Neural cell (in vitro differentiated cells): ENCODE measurements around the gene KIF23. TPM values are rescaled to one million over a fixed set of nuclear protein-coding genes. Genes with fewer than 3 reads are reported as not detected.

Source experiments
- H2AFZ ChIP-seq: fragments of 200-600, 300-800 bp; sonication (generic), shearing (Covaris generic); 2 replicates; pipeline ENCODE4 v1.6.0; 2014; ENCODE audit warnings: low read depth, mild to moderate bottlenecking, antibody characterized with exemption, low read length, moderate library complexity
- H3F3A ChIP-seq: fragments of 200-600 bp; shearing (Covaris generic); 2 replicates; pipeline ENCODE4 v1.6.1; 2016; ENCODE audit warnings: mild to moderate bottlenecking, moderate library complexity, mixed read lengths, antibody characterized with exemption, low read length; ENCODE audit not compliant: insufficient read depth, poor library complexity, severe bottlenecking
- H3K27ac ChIP-seq: fragments of 200-600, 300-800 bp; sonication (generic), shearing (Covaris generic); 2 replicates; pipeline ENCODE4 v1.5.1; 2014; ENCODE audit warnings: mild to moderate bottlenecking, low read length, moderate library complexity
- H3K27me3 ChIP-seq: fragments of 300-800, 200-600 bp; sonication (generic), shearing (Covaris generic); 2 replicates; pipeline ENCODE4 v1.6.0; 2014; ENCODE audit warnings: mild to moderate bottlenecking, low read depth, low read length, moderate library complexity; ENCODE audit not compliant: insufficient read depth
- H3K36me3 ChIP-seq: fragments of 300-800, 200-600 bp; sonication (generic), shearing (Covaris generic); 2 replicates; pipeline ENCODE4 v1.5.1; 2014; ENCODE audit warnings: mild to moderate bottlenecking, antibody characterized with exemption, low read length, moderate library complexity; ENCODE audit not compliant: insufficient read depth
- H3K4me2 ChIP-seq: fragments of 300-800, 200-600 bp; sonication (generic), shearing (Covaris generic); 2 replicates; pipeline ENCODE4 v1.6.0; 2014; ENCODE audit warnings: mild to moderate bottlenecking, low read length
- H3K4me3 ChIP-seq: fragments of 300-800, 200-600 bp; sonication (generic), shearing (Covaris generic); 2 replicates; pipeline ENCODE4 v1.5.1; 2014; ENCODE audit warnings: mild to moderate bottlenecking, low read length, moderate library complexity
- H3K79me2 ChIP-seq: fragments of 200-600 bp; shearing (Covaris generic); replicated peaks from 2 replicates; pipeline ENCODE4 v1.6.0; 2014; ENCODE audit warnings: mild to moderate bottlenecking, low read length, moderate library complexity; ENCODE audit not compliant: insufficient read depth
- H3K9ac ChIP-seq: fragments of 300-800, 200-600 bp; sonication (generic), shearing (Covaris generic); 2 replicates; pipeline ENCODE4 v1.6.1; 2016; ENCODE audit warnings: mild to moderate bottlenecking, low read length, mixed read lengths
- H3K9me2 ChIP-seq: fragments of 200-600 bp; shearing (Covaris generic); 2 replicates; pipeline ENCODE4 v1.6.1; 2016; ENCODE audit warnings: mild to moderate bottlenecking, low read length, mixed read lengths; ENCODE audit not compliant: insufficient read depth
- H3K9me3 ChIP-seq: fragments of 200-600, 300-800 bp; sonication (generic), shearing (Covaris generic); 2 replicates; pipeline ENCODE4 v1.6.1; 2016; ENCODE audit warnings: mild to moderate bottlenecking, mixed run types, low read length, moderate library complexity, mixed read lengths
- H4K20me1 ChIP-seq: fragments of 200-600 bp; shearing (Covaris generic); 2 replicates; pipeline ENCODE4 v1.6.1; 2016; ENCODE audit warnings: mild to moderate bottlenecking, mixed run types; ENCODE audit not compliant: insufficient read depth
- EP300 ChIP-seq: fragments of 450-650 bp; conservative IDR thresholded peaks from 2 replicates; pipeline ENCODE4 v1.6.1; 2014; ENCODE audit warnings: antibody characterized with exemption, mild to moderate bottlenecking, moderate library complexity; ENCODE audit not compliant: poor library complexity, severe bottlenecking
- EZH2 ChIP-seq: fragments of 200-600, 300-800 bp; shearing (Covaris generic), sonication (generic); IDR thresholded peaks from 2 replicates; pipeline ENCODE4 v1.6.1; 2014; ENCODE audit warnings: antibody characterized with exemption, low read length, borderline replicate concordance, mild to moderate bottlenecking; ENCODE audit not compliant: insufficient read depth, poor library complexity, severe bottlenecking
- MXI1 ChIP-seq: fragments of 450-650 bp; conservative IDR thresholded peaks from 2 replicates; pipeline ENCODE4 v1.6.1; 2014; ENCODE audit warnings: antibody characterized with exemption, mild to moderate bottlenecking; ENCODE audit not compliant: poor library complexity, severe bottlenecking
- POLR2AphosphoS5 ChIP-seq: IDR thresholded peaks from 2 replicates; pipeline ENCODE4 v1.6.1; 2012
- RAD21 ChIP-seq: fragments of 450-650 bp; conservative IDR thresholded peaks from 2 replicates; pipeline ENCODE4 v1.6.1; 2014; ENCODE audit warnings: antibody characterized with exemption, mild to moderate bottlenecking, moderate library complexity
- SMC3 ChIP-seq: fragments of 450-650 bp; conservative IDR thresholded peaks from 2 replicates; pipeline ENCODE4 v1.6.1; 2014; ENCODE audit warnings: antibody characterized with exemption, mild to moderate bottlenecking, moderate library complexity; ENCODE audit not compliant: poor library complexity
- TAF1 ChIP-seq: IDR thresholded peaks from 2 replicates; pipeline ENCODE4 v1.6.1; 2012; ENCODE audit warnings: low read depth
- polyA plus RNA-seq: library from polyadenylated mRNA; depleted of rRNA; stranded (reverse); fragments of >200 nt; gene quantifications from 2 replicates; pipeline ENCODE4 v1.2.3, GENCODE V29; 2014
- TF ChIP-seq, protein P1 (sequence below): fragments of 450-650 bp; IDR thresholded peaks from 2 replicates; pipeline ENCODE4 v1.5.1; 2014; ENCODE audit warnings: antibody characterized with exemption, mild to moderate bottlenecking, moderate library complexity; ENCODE audit not compliant: poor library complexity, severe bottlenecking
- TF ChIP-seq, protein P2 (sequence below): IDR thresholded peaks from 2 replicates; pipeline ENCODE4 v1.6.1; 2012; ENCODE audit warnings: borderline replicate concordance

KIF23 gene
- polyA plus RNA-seq, 1 donor from 2014 or later = 1.7 TPM

DNA sequence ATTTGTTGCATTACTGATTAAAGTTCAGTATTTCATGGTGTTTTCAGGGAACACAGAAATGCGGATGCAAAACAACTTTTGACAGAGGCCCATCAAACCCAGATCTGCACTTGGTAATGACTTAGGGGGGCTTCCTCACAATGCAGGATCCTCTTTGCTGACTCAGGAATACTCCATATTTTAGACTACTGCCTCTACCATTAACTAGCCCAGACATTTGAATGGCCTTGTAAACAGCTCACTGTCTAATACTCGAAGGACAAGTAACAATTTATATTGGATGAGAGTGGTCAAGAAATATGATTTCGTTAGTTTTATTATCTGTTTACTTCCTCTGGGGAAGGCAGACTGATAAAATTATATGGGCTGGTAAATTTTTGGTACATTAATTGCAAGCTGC is 9.0 kb upstream of the KIF23 start:
- no peak overlapping the region for H2AFZ ChIP-seq
- no peaks in the 10 kb centered on the region for H3K9me2 ChIP-seq
- H3K9me3 ChIP-seq = no peaks in the 10 kb centered on the region
- no peaks in the 10 kb centered on the region for H3K27me3 ChIP-seq
- H3K27ac ChIP-seq = no peak overlapping the region
- H3K36me3 ChIP-seq = no peaks in the 10 kb centered on the region
- TF ChIP-seq MXI1 = no peak
- no peak for TF ChIP-seq EZH2
- TF ChIP-seq, protein P1, sequence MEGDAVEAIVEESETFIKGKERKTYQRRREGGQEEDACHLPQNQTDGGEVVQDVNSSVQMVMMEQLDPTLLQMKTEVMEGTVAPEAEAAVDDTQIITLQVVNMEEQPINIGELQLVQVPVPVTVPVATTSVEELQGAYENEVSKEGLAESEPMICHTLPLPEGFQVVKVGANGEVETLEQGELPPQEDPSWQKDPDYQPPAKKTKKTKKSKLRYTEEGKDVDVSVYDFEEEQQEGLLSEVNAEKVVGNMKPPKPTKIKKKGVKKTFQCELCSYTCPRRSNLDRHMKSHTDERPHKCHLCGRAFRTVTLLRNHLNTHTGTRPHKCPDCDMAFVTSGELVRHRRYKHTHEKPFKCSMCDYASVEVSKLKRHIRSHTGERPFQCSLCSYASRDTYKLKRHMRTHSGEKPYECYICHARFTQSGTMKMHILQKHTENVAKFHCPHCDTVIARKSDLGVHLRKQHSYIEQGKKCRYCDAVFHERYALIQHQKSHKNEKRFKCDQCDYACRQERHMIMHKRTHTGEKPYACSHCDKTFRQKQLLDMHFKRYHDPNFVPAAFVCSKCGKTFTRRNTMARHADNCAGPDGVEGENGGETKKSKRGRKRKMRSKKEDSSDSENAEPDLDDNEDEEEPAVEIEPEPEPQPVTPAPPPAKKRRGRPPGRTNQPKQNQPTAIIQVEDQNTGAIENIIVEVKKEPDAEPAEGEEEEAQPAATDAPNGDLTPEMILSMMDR = no peak
- TF ChIP-seq EP300 = no peak
- TF ChIP-seq, protein P2, sequence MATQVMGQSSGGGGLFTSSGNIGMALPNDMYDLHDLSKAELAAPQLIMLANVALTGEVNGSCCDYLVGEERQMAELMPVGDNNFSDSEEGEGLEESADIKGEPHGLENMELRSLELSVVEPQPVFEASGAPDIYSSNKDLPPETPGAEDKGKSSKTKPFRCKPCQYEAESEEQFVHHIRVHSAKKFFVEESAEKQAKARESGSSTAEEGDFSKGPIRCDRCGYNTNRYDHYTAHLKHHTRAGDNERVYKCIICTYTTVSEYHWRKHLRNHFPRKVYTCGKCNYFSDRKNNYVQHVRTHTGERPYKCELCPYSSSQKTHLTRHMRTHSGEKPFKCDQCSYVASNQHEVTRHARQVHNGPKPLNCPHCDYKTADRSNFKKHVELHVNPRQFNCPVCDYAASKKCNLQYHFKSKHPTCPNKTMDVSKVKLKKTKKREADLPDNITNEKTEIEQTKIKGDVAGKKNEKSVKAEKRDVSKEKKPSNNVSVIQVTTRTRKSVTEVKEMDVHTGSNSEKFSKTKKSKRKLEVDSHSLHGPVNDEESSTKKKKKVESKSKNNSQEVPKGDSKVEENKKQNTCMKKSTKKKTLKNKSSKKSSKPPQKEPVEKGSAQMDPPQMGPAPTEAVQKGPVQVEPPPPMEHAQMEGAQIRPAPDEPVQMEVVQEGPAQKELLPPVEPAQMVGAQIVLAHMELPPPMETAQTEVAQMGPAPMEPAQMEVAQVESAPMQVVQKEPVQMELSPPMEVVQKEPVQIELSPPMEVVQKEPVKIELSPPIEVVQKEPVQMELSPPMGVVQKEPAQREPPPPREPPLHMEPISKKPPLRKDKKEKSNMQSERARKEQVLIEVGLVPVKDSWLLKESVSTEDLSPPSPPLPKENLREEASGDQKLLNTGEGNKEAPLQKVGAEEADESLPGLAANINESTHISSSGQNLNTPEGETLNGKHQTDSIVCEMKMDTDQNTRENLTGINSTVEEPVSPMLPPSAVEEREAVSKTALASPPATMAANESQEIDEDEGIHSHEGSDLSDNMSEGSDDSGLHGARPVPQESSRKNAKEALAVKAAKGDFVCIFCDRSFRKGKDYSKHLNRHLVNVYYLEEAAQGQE = no peak
- no peak for TF ChIP-seq TAF1
- no peak for TF ChIP-seq SMC3
- no peak for TF ChIP-seq RAD21
- TF ChIP-seq POLR2AphosphoS5 = no peak
- H3K9ac ChIP-seq = no peak overlapping the region
- H3K4me3 ChIP-seq = no peak overlapping the region
- H4K20me1 ChIP-seq = no peaks in the 10 kb centered on the region
- H3K79me2 ChIP-seq = no peaks in the 10 kb centered on the region
- no peaks in the 10 kb centered on the region for H3F3A ChIP-seq
- H3K4me2 ChIP-seq = no peak overlapping the region

DNA sequence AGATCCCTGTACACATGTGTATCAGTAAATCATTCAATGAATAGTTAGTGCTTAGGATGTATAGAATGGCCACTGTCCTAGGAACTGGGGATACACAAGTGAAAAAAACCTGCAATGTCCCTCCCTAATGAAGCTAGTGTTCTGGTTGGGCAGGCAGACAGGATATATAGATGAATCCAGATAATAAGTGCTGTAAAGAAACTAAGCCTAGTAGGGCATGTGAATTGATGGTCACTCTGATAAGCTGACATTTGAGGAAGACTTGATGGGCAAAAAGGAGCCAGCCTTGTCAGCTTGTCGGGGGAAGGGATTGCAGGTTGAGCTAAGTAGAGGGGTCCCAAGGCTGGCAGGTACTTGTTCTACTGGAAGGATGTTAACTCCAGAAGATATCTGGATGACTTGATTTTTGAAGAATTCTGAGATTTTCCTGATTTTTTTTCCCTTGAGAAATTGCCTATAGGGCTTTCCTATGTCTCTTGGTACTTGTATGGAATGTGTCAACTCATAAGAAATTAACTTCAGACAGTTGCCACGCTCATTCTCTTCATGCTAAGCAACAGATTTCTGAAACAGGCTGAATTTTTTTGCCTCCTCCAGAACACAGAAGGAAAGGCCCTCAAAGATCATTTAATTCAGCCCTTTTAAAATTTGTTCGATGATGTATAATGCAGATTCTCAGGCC is 6.3 kb upstream of the KIF23 start:
- Histone ChIP-seq H3K27me3 (no peaks in the 10 kb centered on the region), H3K4me2 (no peak overlapping the region), H3K9ac (no peak overlapping the region), H3K79me2 (no peaks in the 10 kb centered on the region), H2AFZ (no peak overlapping the region), H3K9me2 (no peaks in the 10 kb centered on the region), H3K4me3 (no peak overlapping the region), H4K20me1 (no peaks in the 10 kb centered on the region), H3K36me3 (no peaks in the 10 kb centered on the region), H3F3A (no peaks in the 10 kb centered on the region), H3K9me3 (no peaks in the 10 kb centered on the region), H3K27ac (no peak overlapping the region)
- TF ChIP-seq MXI1 = no peak
- TF ChIP-seq, protein P2 = no peak
- TF ChIP-seq, protein P1 = no peak
- no peak for TF ChIP-seq EZH2
- no peak for TF ChIP-seq TAF1
- no peak for TF ChIP-seq POLR2AphosphoS5
- no peak for TF ChIP-seq RAD21
- TF ChIP-seq SMC3 = no peak
- no peak for TF ChIP-seq EP300
